Measurements from ENCODE around the gene SNCA.

SNCA gene

DNA sequence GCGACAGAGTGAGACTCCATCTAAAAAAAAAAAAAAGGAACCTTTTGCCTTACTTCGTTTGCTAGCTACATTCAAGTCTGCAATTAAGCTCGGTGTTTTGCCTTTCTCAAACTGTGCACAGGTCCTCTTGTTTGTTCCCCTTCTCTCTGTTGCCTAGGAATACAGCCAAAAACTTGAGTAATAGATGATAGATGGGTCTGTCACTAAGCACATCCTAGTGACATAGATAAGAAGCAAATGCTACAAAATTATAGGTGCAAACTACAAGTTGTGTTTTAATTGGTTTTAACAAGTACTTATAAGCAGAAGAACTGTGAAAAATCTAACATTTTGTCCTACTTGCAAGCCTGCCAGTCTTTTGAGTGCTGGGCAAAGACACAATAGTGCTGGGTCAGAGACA lies 95.2 kb downstream of the SNCA start:
- Histone ChIP-seq H3K27me3 (ENCODE audit: control insufficient read depth, low read length) (no peaks in the 10 kb centered on the region), H3K27ac (ENCODE audit: low read depth, low read length) (no peak overlapping the region), H3K9me2 (replicated peaks; ENCODE audit: control insufficient read depth, low read length) (no peaks in the 10 kb centered on the region), H3K79me2 (ENCODE audit: control insufficient read depth, low read length) (no peaks in the 10 kb centered on the region), H3K36me3 (ENCODE audit: control insufficient read depth, low read length) (no peaks in the 10 kb centered on the region), H3K4me1 (ENCODE audit: control insufficient read depth, low read length) (no peaks in the 10 kb centered on the region), H3F3A (ENCODE audit: control insufficient read depth, insufficient read depth) (no peaks in the 10 kb centered on the region), H3K4me3 (ENCODE audit: low read length) (no peak overlapping the region), H4K20me1 (ENCODE audit: control insufficient read depth, insufficient read depth, low read depth, low read length) (no peaks in the 10 kb centered on the region), H3K9me3 (ENCODE audit: control insufficient read depth, insufficient read depth, low read length) (no peaks in the 10 kb centered on the region), H3K4me2 (ENCODE audit: low read length) (no peak overlapping the region)
- no peak for TF ChIP-seq CTCF (IDR thresholded peaks at IDR 0.05; ENCODE audit: low read depth, low read length, poor library complexity, severe bottlenecking)
- no peak for TF ChIP-seq EZH2phosphoT487 (IDR thresholded peaks at IDR 0.05; ENCODE audit: borderline replicate concordance, low read length)

GRCh38 chr4:89739311-89739988 lies 97.5 kb downstream of the SNCA start:
- no peaks in the 10 kb centered on the region for H3K79me2 ChIP-seq (ENCODE audit: control insufficient read depth, low read length)
- H3F3A ChIP-seq (ENCODE audit: control insufficient read depth, insufficient read depth), result no peaks in the 10 kb centered on the region
- no peak for TF ChIP-seq CTCF (IDR thresholded peaks at IDR 0.05; ENCODE audit: low read depth, low read length, poor library complexity, severe bottlenecking)
- TF ChIP-seq EZH2phosphoT487 (IDR thresholded peaks at IDR 0.05; ENCODE audit: borderline replicate concordance, low read length), result no peak
- H3K4me2 ChIP-seq (ENCODE audit: low read length), result no peak overlapping the region
- H3K4me3 ChIP-seq (ENCODE audit: low read length), result no peak overlapping the region
- H4K20me1 ChIP-seq (ENCODE audit: control insufficient read depth, insufficient read depth, low read depth, low read length), result no peaks in the 10 kb centered on the region
- H3K27me3 ChIP-seq (ENCODE audit: control insufficient read depth, low read length), result no peaks in the 10 kb centered on the region
- H3K9me3 ChIP-seq (ENCODE audit: control insufficient read depth, insufficient read depth, low read length), result no peaks in the 10 kb centered on the region
- H3K27ac ChIP-seq (ENCODE audit: low read depth, low read length), result no peak overlapping the region
- H3K4me1 ChIP-seq (ENCODE audit: control insufficient read depth, low read length), result no peaks in the 10 kb centered on the region
- H3K9me2 ChIP-seq (replicated peaks; ENCODE audit: control insufficient read depth, low read length), result no peaks in the 10 kb centered on the region
- no peaks in the 10 kb centered on the region for H3K36me3 ChIP-seq (ENCODE audit: control insufficient read depth, low read length)

DNA sequence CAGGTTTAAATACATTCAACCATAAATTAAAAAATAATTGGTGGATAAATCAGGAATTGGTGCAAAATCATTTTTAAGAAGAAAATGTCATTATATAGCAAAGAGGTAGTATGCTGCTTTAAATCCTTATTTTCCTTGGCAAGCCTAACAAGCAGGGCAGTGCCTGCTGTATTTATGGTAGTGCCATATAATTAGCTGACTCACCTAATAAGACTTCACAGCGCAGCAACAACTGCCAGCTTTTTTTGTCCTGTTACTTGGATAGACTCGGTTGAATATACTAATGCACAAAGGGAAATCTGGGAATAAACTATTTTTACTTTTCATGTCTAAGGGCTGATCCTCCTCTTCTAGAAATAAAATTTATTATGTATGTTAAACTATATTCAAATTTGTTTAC lies 99.1 kb downstream of the SNCA start:
- no peaks in the 10 kb centered on the region for H3K27me3 ChIP-seq (ENCODE audit: control insufficient read depth, low read length)
- no peaks in the 10 kb centered on the region for H3K79me2 ChIP-seq (ENCODE audit: control insufficient read depth, low read length)
- no peaks in the 10 kb centered on the region for H3K9me3 ChIP-seq (ENCODE audit: control insufficient read depth, insufficient read depth, low read length)
- no peak overlapping the region for H3K4me3 ChIP-seq (ENCODE audit: low read length)
- H3K4me2 ChIP-seq (ENCODE audit: low read length), result no peak overlapping the region
- no peaks in the 10 kb centered on the region for H3K9me2 ChIP-seq (replicated peaks; ENCODE audit: control insufficient read depth, low read length)
- H3K27ac ChIP-seq (ENCODE audit: low read depth, low read length), result no peak overlapping the region
- no peaks in the 10 kb centered on the region for H4K20me1 ChIP-seq (ENCODE audit: control insufficient read depth, insufficient read depth, low read depth, low read length)
- H3K4me1 ChIP-seq (ENCODE audit: control insufficient read depth, low read length), result no peaks in the 10 kb centered on the region
- no peaks in the 10 kb centered on the region for H3F3A ChIP-seq (ENCODE audit: control insufficient read depth, insufficient read depth)
- TF ChIP-seq EZH2phosphoT487 (IDR thresholded peaks at IDR 0.05; ENCODE audit: borderline replicate concordance, low read length) (no peak), CTCF (IDR thresholded peaks at IDR 0.05; ENCODE audit: low read depth, low read length, poor library complexity, severe bottlenecking) (no peak)
- no peaks in the 10 kb centered on the region for H3K36me3 ChIP-seq (ENCODE audit: control insufficient read depth, low read length)
